ENCODE results near the gene ERCC4.
"Not testable (repeated sequence)": the region's sequence is repeated elsewhere in the genome, so short reads cannot be mapped to it uniquely, and the experiment has no call there.

ERCC4 gene

GRCh38 chr16:13886608-13887007 lies 33.3 kb upstream of the ERCC4 start:
- H3K27ac ChIP-seq: no peak overlapping the region
- TF ChIP-seq, protein P1, sequence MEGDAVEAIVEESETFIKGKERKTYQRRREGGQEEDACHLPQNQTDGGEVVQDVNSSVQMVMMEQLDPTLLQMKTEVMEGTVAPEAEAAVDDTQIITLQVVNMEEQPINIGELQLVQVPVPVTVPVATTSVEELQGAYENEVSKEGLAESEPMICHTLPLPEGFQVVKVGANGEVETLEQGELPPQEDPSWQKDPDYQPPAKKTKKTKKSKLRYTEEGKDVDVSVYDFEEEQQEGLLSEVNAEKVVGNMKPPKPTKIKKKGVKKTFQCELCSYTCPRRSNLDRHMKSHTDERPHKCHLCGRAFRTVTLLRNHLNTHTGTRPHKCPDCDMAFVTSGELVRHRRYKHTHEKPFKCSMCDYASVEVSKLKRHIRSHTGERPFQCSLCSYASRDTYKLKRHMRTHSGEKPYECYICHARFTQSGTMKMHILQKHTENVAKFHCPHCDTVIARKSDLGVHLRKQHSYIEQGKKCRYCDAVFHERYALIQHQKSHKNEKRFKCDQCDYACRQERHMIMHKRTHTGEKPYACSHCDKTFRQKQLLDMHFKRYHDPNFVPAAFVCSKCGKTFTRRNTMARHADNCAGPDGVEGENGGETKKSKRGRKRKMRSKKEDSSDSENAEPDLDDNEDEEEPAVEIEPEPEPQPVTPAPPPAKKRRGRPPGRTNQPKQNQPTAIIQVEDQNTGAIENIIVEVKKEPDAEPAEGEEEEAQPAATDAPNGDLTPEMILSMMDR (IDR thresholded peaks at IDR 0.05): no peak
- no peak overlapping the region for H3K4me3 ChIP-seq
- DNase-seq (ENCODE audit: low spot score): no peak

DNA sequence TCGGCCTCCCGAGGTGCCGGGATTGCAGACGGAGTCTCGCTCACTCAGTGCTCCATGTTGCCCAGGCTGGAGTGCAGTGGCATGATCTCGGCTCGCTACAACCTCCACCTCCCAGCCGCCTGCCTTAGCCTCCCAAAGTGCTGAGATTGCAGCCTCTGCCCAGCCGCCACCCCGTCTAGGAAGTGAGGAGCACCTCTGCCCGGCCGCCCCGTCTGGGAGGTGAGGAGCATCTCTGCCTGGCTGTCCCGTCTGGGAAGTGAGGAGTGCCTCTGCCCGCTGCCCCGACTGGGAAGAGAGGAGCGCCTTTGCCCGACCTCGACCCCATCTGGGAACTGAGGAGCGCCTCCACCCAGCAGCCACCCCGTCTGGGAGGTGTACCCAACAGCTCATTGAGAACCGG lies 30.6 kb upstream of the ERCC4 start:
- DNase-seq (ENCODE audit: low spot score); H3K27ac ChIP-seq; H3K4me3 ChIP-seq: not testable (repeated sequence)

GRCh38 chr16:13892301-13892700 lies 27.7 kb upstream of the ERCC4 start:
- Histone ChIP-seq H3K4me3 (no peak overlapping the region), H3K27ac (no peak overlapping the region)
- TF ChIP-seq, protein P1 (IDR thresholded peaks at IDR 0.05): no peak
- DNase-seq (ENCODE audit: low spot score): no peak

- no peak for DNase-seq (ENCODE audit: low spot score)
- TF ChIP-seq, protein P1 (IDR thresholded peaks at IDR 0.05): no peak
- H3K4me3 ChIP-seq: no peak overlapping the region
Measured at GRCh38 chr16:13895516-13895915, 24.4 kb upstream of the ERCC4 start.

GRCh38 chr16:13896543-13897182 lies 23.3 kb upstream of the ERCC4 start:
- no peak overlapping the region for H3K27ac ChIP-seq
- DNase-seq (ENCODE audit: low spot score): no peak
- no peak overlapping the region for H3K4me3 ChIP-seq
- TF ChIP-seq, protein P1 (IDR thresholded peaks at IDR 0.05): no peak

More at GRCh38 chr16:13895516-13895915, 24.4 kb upstream of the ERCC4 start:
- no peak overlapping the region for H3K27ac ChIP-seq

GRCh38 chr16:13897806-13898205 lies 22.1 kb upstream of the ERCC4 start:
- DNase-seq (ENCODE audit: low spot score): no peak
- TF ChIP-seq, protein P1 (IDR thresholded peaks at IDR 0.05): no peak
- H3K27ac ChIP-seq: peak overlapping the region; percentile 37 to 72
- H3K4me3 ChIP-seq: no peak overlapping the region

DNA sequence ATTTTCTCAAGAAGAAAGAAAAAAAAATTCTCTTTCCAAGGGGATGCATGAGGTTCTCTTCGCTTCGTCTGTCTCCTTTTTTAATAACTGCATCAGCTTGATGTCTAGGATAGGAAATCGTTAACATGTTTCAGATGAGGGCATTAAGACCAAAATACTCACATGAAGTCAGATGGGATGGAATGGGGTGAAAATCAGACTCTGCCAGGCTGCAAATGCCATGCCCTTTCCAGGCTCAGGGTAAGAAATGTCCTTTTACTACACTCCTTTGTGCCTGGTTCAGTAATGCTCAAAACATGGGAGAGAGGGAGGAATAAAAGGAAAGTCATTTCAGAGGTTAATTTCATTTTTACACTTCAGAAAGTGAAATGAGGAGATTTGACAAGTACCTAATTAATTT lies 21.7 kb upstream of the ERCC4 start:
- DNase-seq (ENCODE audit: low spot score): no peak
- TF ChIP-seq, protein P1 (IDR thresholded peaks at IDR 0.05): no peak
- H3K27ac ChIP-seq: peak overlapping the region; percentile 72 to 89
- no peak overlapping the region for H3K4me3 ChIP-seq

Data from coronary artery (tissue), 2 donors.